Fibroblast of lung (primary cell): ENCODE results near the gene NHS. TPM values are rescaled to one million over a fixed set of nuclear protein-coding genes. Genes with fewer than 3 reads are reported as not detected.

Experiments
- DNase-seq, 2 donors: peaks; one replicate each; pipeline versions ENCODE4 v3.0.0 to v3.0.0-alpha.2; 2010; ENCODE audit warnings: low read depth in 2 of 2
- H2AFZ ChIP-seq: 2 replicates; pipeline ENCODE4 v1.5.1; 2012; ENCODE audit warnings: low read length, control low read depth, inconsistent platforms
- H3K27ac ChIP-seq: 2 replicates; pipeline ENCODE4 v1.5.1; 2011; ENCODE audit warnings: low read length, control low read depth; ENCODE audit not compliant: insufficient read depth
- H3K27me3 ChIP-seq: 2 replicates; pipeline ENCODE4 v1.5.1; 2011; ENCODE audit warnings: mild to moderate bottlenecking, low read length; ENCODE audit not compliant: control insufficient read depth, insufficient read depth
- H3K36me3 ChIP-seq: 2 replicates; pipeline ENCODE4 v1.5.1; 2011; ENCODE audit warnings: low read length; ENCODE audit not compliant: control insufficient read depth, insufficient read depth
- H3K4me1 ChIP-seq: 2 replicates; pipeline ENCODE4 v1.5.1; 2011; ENCODE audit warnings: low read length; ENCODE audit not compliant: control insufficient read depth, insufficient read depth; ENCODE audit errors: extremely low read depth
- H3K4me2 ChIP-seq: 2 replicates; pipeline ENCODE4 v1.5.1; 2011; ENCODE audit warnings: low read length, control low read depth; ENCODE audit not compliant: insufficient read depth; ENCODE audit errors: extremely low read depth
- H3K4me3 ChIP-seq, 4 experiments: fragments of 200-600 bp in 1 of 4; sonication (generic) in 1 of 4; replicated peaks in 1 of 4; 2 replicates each; pipeline ENCODE4 v1.5.1; 2011 to 2016; ENCODE audit warnings: low read length in 4 of 4, low read depth in 3 of 4, mild to moderate bottlenecking in 3 of 4, control low read depth in 2 of 4, inconsistent platforms in 1 of 4, mixed read lengths in 1 of 4; ENCODE audit not compliant: insufficient read depth in 1 of 4; ENCODE audit errors: control extremely low read depth in 1 of 4
- H3K79me2 ChIP-seq: 2 replicates; pipeline ENCODE4 v1.5.1; 2012; ENCODE audit warnings: mild to moderate bottlenecking, low read length, inconsistent platforms; ENCODE audit not compliant: control insufficient read depth, insufficient read depth
- H3K9ac ChIP-seq: 2 replicates; pipeline ENCODE4 v1.5.1; 2011; ENCODE audit warnings: mild to moderate bottlenecking, low read length, control low read depth; ENCODE audit not compliant: insufficient read depth
- H3K9me3 ChIP-seq: 2 replicates; pipeline ENCODE4 v1.5.1; 2012; ENCODE audit warnings: low read depth, low read length; ENCODE audit not compliant: control insufficient read depth, insufficient read depth
- H4K20me1 ChIP-seq: 2 replicates; pipeline ENCODE4 v1.5.1; 2011; ENCODE audit warnings: low read length; ENCODE audit not compliant: control insufficient read depth, insufficient read depth; ENCODE audit errors: extremely low read depth
- EZH2 ChIP-seq: IDR thresholded peaks from 2 replicates; pipeline ENCODE4 v1.5.1; 2012; ENCODE audit warnings: low read length, control low read depth, mild to moderate bottlenecking; ENCODE audit errors: missing control alignments
- polyA plus RNA-seq, 2 donors: library from polyadenylated mRNA; depleted of rRNA in 1 of 2; stranded (reverse) in 1 of 2; unstranded in 1 of 2; fragments of >200 nt; gene quantifications; 2 replicates each; pipeline ENCODE4 v1.2.1, GENCODE V29; 2011 to 2012; ENCODE audit warnings: missing spikeins in 1 of 2
- total RNA-seq: library from RNA; depleted of rRNA; stranded (reverse); fragments of >200 nt; gene quantifications from 2 replicates; pipeline ENCODE4 v1.2.1, GENCODE V29; 2014
- TF ChIP-seq, protein P1 (sequence below), 2 donors: IDR thresholded peaks in 1 of 2; conservative IDR thresholded peaks in 1 of 2; 1 replicate in 1 of 2; 2 replicates in 1 of 2; pipeline ENCODE4 v1.5.1; 2011 to 2012; ENCODE audit warnings: low read length in 2 of 2, control low read depth in 1 of 2, inconsistent platforms in 1 of 2, low read depth in 1 of 2, mild to moderate bottlenecking in 1 of 2

Gene NHS
- total and polyA plus RNA-seq, 2 donors (not counting 1 experiment from before 2014, with no cell fraction given): 1.4 to 3.8 TPM

- no peaks in the 10 kb centered on the region for H3K27me3 ChIP-seq
- H4K20me1 ChIP-seq: no peaks in the 10 kb centered on the region
- TF ChIP-seq EZH2: no peak
- TF ChIP-seq, protein P1, sequence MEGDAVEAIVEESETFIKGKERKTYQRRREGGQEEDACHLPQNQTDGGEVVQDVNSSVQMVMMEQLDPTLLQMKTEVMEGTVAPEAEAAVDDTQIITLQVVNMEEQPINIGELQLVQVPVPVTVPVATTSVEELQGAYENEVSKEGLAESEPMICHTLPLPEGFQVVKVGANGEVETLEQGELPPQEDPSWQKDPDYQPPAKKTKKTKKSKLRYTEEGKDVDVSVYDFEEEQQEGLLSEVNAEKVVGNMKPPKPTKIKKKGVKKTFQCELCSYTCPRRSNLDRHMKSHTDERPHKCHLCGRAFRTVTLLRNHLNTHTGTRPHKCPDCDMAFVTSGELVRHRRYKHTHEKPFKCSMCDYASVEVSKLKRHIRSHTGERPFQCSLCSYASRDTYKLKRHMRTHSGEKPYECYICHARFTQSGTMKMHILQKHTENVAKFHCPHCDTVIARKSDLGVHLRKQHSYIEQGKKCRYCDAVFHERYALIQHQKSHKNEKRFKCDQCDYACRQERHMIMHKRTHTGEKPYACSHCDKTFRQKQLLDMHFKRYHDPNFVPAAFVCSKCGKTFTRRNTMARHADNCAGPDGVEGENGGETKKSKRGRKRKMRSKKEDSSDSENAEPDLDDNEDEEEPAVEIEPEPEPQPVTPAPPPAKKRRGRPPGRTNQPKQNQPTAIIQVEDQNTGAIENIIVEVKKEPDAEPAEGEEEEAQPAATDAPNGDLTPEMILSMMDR (conservative IDR thresholded peaks at IDR 0.05 in 1 of 2, IDR thresholded peaks at IDR 0.05 in 1 of 2; ENCODE audit: low read depth in 1 of 2, low read length in 2 of 2): no peak
- H3K4me2 ChIP-seq: no peak overlapping the region
- H3K79me2 ChIP-seq: no peaks in the 10 kb centered on the region
- no peak overlapping the region for H2AFZ ChIP-seq
- H3K9ac ChIP-seq: no peak overlapping the region
- DNase-seq: no peak
- H3K4me1 ChIP-seq: peaks cover 12% of the 10 kb centered on the region
- H3K36me3 ChIP-seq: no peaks in the 10 kb centered on the region
- H3K27ac ChIP-seq: no peak overlapping the region
- no peak overlapping the region for H3K4me3 ChIP-seq
- no peaks in the 10 kb centered on the region for H3K9me3 ChIP-seq
Observed at GRCh38 chrX:17554914-17555313, 179.9 kb downstream of the NHS start.

GRCh38 chrX:17555846-17556245, 180.8 kb downstream of the NHS start:
- DNase-seq: no peak
- H3K79me2 ChIP-seq: no peaks in the 10 kb centered on the region
- TF ChIP-seq, protein P1 (conservative IDR thresholded peaks at IDR 0.05 in 1 of 2, IDR thresholded peaks at IDR 0.05 in 1 of 2; ENCODE audit: low read depth in 1 of 2, low read length in 2 of 2): no peak
- no peak for TF ChIP-seq EZH2
- H3K4me2 ChIP-seq: no peak overlapping the region
- H3K27me3 ChIP-seq: no peaks in the 10 kb centered on the region
- H3K9ac ChIP-seq: no peak overlapping the region
- H3K9me3 ChIP-seq: no peaks in the 10 kb centered on the region
- no peak overlapping the region for H3K4me3 ChIP-seq
- no peaks in the 10 kb centered on the region for H3K36me3 ChIP-seq
- no peak overlapping the region for H3K27ac ChIP-seq
- H3K4me1 ChIP-seq: peaks cover 14% of the 10 kb centered on the region
- no peak overlapping the region for H2AFZ ChIP-seq
- H4K20me1 ChIP-seq: no peaks in the 10 kb centered on the region

DNA sequence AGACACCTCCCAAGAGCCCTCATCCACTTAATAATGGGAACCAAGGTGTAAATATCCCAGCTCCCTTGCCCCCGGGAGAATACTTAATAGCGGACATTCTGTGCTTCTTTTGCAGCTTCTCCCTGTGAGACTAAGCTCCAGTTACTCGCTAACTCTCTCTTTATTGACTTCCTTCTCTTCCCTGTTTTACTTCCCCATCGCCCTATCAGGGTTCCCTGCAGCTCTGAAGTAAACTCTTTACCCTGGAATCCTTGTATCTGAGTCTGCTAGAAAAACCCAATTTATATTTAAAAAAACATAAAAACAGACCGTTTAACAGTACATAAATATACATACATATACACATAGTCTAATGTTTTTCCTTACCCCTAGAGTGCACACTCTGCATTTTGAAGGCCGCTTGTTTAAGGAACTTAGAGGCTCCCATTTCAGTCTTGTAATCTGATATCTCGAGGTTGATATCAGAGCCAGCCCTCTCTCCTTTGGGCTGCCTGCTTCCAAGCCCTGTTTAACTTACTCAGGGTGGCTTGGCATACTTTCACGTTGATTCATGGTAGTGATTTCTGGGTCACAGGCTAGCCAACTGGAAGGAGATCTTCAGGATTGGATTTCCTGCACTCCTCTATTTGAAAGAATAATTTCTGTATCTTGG, 184.9 kb downstream of the NHS start:
- no peaks in the 10 kb centered on the region for H3K36me3 ChIP-seq
- H3K4me1 ChIP-seq: peaks cover 5% of the 10 kb centered on the region
- H3K9ac ChIP-seq: no peak overlapping the region
- no peak overlapping the region for H3K4me2 ChIP-seq
- H4K20me1 ChIP-seq: no peaks in the 10 kb centered on the region
- no peaks in the 10 kb centered on the region for H3K79me2 ChIP-seq
- DNase-seq: peak; percentile 92 to 94
- TF ChIP-seq EZH2: no peak
- TF ChIP-seq, protein P1 (conservative IDR thresholded peaks at IDR 0.05 in 1 of 2, IDR thresholded peaks at IDR 0.05 in 1 of 2; ENCODE audit: low read depth in 1 of 2, low read length in 2 of 2): peak in 1 of 2 donors; percentile 17
- no peaks in the 10 kb centered on the region for H3K9me3 ChIP-seq
- H3K27me3 ChIP-seq: no peaks in the 10 kb centered on the region
- no peak overlapping the region for H3K27ac ChIP-seq
- H2AFZ ChIP-seq: no peak overlapping the region
- no peak overlapping the region for H3K4me3 ChIP-seq
